ENCODE measurements around the gene FAM174A. TPM values are rescaled to one million over a fixed set of nuclear protein-coding genes. Genes with fewer than 3 reads are reported as not detected.

FAM174A gene
- total and polyA plus RNA-seq, 9 of the 15 experiments (the other 6 are each of a cell fraction or from before 2014, with no cell fraction given), result 0.14 to 2.9 (median 1.2) TPM

DNA sequence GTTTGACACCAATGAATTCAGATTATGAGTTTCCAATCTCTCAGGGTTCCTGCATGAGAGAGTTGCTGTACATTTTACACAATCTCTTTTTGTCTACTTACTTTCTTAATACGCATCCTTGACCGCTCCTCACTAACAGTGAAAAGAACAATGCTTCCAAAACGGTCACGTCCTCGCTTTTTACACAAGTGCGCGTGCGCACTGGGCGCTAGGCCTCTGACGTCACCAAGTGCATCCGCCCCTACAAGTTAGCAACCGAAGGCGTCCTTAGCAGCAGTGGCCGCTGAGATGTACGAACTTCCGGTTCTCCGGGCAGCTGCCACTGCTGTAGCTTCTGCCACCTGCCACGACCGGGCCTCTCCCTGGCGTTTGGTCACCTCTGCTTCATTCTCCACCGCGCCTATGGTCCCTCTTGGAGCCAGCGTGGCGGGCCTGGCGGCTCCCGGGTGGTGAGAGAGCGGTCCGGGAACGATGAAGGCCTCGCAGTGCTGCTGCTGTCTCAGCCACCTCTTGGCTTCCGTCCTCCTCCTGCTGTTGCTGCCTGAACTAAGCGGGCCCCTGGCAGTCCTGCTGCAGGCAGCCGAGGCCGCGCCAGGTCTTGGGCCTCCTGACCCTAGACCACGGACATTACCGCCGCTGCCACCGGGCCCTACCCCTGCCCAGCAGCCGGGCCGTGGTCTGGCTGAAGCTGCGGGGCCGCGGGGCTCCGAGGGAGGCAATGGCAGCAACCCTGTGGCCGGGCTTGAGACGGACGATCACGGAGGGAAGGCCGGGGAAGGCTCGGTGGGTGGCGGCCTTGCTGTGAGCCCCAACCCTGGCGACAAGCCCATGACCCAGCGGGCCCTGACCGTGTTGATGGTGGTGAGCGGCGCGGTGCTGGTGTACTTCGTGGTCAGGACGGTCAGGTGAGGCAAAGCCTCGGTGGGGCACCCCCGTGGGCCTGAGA is at the start of gene FAM174A (continued):
- TF ChIP-seq, protein P1, sequence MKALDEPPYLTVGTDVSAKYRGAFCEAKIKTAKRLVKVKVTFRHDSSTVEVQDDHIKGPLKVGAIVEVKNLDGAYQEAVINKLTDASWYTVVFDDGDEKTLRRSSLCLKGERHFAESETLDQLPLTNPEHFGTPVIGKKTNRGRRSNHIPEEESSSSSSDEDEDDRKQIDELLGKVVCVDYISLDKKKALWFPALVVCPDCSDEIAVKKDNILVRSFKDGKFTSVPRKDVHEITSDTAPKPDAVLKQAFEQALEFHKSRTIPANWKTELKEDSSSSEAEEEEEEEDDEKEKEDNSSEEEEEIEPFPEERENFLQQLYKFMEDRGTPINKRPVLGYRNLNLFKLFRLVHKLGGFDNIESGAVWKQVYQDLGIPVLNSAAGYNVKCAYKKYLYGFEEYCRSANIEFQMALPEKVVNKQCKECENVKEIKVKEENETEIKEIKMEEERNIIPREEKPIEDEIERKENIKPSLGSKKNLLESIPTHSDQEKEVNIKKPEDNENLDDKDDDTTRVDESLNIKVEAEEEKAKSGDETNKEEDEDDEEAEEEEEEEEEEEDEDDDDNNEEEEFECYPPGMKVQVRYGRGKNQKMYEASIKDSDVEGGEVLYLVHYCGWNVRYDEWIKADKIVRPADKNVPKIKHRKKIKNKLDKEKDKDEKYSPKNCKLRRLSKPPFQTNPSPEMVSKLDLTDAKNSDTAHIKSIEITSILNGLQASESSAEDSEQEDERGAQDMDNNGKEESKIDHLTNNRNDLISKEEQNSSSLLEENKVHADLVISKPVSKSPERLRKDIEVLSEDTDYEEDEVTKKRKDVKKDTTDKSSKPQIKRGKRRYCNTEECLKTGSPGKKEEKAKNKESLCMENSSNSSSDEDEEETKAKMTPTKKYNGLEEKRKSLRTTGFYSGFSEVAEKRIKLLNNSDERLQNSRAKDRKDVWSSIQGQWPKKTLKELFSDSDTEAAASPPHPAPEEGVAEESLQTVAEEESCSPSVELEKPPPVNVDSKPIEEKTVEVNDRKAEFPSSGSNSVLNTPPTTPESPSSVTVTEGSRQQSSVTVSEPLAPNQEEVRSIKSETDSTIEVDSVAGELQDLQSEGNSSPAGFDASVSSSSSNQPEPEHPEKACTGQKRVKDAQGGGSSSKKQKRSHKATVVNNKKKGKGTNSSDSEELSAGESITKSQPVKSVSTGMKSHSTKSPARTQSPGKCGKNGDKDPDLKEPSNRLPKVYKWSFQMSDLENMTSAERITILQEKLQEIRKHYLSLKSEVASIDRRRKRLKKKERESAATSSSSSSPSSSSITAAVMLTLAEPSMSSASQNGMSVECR (CRISPR knock-in tag; IDR thresholded peaks at IDR 0.05), result peak; percentile 70
- TF ChIP-seq PHF20 (IDR thresholded peaks at IDR 0.05; ENCODE audit: partially characterized antibody), result peak; percentile 26

DNA sequence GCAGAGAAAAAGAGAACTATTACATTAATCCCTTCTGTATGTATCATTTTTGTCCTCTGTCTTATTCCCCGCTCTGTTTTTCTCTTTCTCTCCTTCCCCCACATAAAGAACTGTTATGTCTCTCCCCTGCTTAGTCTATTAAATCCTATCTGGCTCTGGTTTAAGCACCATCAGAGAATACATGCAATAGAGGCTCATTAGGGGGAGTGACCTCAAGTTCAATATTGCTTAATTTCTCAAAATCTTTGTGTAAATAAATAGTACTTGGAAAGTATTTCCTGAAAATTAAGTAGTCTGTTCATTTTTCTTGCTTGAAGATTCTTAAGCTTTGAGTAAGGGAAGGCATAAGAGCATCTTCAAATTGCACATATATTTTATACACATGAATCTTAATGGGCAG is 41.2 kb upstream of the FAM174A start:
- Histone ChIP-seq H3K27ac (ENCODE audit: extremely low read depth, low read depth, low read length) (no peak overlapping the region), H3K4me1 (replicated peaks in 1 of 2; ENCODE audit: control insufficient read depth in 2 of 2, insufficient read depth in 2 of 2, low read length in 2 of 2) (no peaks in the 10 kb centered on the region), H2AFZ (ENCODE audit: low read depth, low read length) (no peak overlapping the region), H4K20me1 (replicated peaks; ENCODE audit: control insufficient read depth, insufficient read depth, low read length) (no peaks in the 10 kb centered on the region), H3K9me3 (replicated peaks; ENCODE audit: control insufficient read depth, insufficient read depth, low read depth, low read length) (no peaks in the 10 kb centered on the region), H3K27me3 (ENCODE audit: control insufficient read depth in 2 of 2, insufficient read depth in 2 of 2, low read length in 2 of 2) (no peaks in the 10 kb centered on the region), H3K9ac (ENCODE audit: insufficient read depth in 1 of 2, low read depth in 2 of 2, low read length in 2 of 2) (no peak overlapping the region), H3K36me3 (ENCODE audit: control insufficient read depth, insufficient read depth, low read length) (no peaks in the 10 kb centered on the region), H3K4me2 (ENCODE audit: insufficient read depth, low read length) (no peak overlapping the region), H3K79me2 (ENCODE audit: control insufficient read depth, insufficient read depth, low read length) (no peaks in the 10 kb centered on the region), H3K4me3 (no peak overlapping the region), H3K9me1 (ENCODE audit: control insufficient read depth, insufficient read depth, low read length) (no peaks in the 10 kb centered on the region)
- ATAC-seq (no peak), DNase-seq (ENCODE audit: extremely low read depth in 1 of 4, low spot score in 3 of 4) (no peak), FAIRE-seq (no peak)
- no peak for TF ChIP-seq YBX1 (IDR thresholded peaks at IDR 0.05)
- TF ChIP-seq, protein P2, sequence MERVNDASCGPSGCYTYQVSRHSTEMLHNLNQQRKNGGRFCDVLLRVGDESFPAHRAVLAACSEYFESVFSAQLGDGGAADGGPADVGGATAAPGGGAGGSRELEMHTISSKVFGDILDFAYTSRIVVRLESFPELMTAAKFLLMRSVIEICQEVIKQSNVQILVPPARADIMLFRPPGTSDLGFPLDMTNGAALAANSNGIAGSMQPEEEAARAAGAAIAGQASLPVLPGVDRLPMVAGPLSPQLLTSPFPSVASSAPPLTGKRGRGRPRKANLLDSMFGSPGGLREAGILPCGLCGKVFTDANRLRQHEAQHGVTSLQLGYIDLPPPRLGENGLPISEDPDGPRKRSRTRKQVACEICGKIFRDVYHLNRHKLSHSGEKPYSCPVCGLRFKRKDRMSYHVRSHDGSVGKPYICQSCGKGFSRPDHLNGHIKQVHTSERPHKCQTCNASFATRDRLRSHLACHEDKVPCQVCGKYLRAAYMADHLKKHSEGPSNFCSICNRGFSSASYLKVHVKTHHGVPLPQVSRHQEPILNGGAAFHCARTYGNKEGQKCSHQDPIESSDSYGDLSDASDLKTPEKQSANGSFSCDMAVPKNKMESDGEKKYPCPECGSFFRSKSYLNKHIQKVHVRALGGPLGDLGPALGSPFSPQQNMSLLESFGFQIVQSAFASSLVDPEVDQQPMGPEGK (CRISPR knock-in tag; IDR thresholded peaks at IDR 0.05; ENCODE audit: borderline replicate concordance), result no peak
- no peak for TF ChIP-seq HLTF (IDR thresholded peaks at IDR 0.05)
- no TSS peak for BruUV-seq (replicated peaks)
- 0% methylated on average over 1 of the region's 1 CpG for WGBS (ENCODE audit: insufficient coverage, low coverage, missing lambda C conversion rate)
- in situ Hi-C loops (cut with MboI) (no loop called here), intact Hi-C loops (cut with micrococcal nuclease) (no loop called here)
- POLR2A ChIA-PET, result no interaction called here
- CTCF ChIA-PET (ENCODE audit: low intra/inter-chr PET ratio), result no interaction called here
